GM19240 (cell line): Measurements from ENCODE around the gene GMCL2.
"Not testable (repeated sequence)": the region's sequence is repeated elsewhere in the genome, so short reads cannot be mapped to it uniquely, and the experiment has no call there.

Source experiments
- DNase-seq: peaks from one replicate; pipeline ENCODE4 v3.0.0; 2011; ENCODE audit warnings: low spot score; ENCODE audit not compliant: insufficient read length

Gene GMCL2

GRCh38 chr5:178206166-178207101 lies 19.3 kb upstream of the GMCL2 start:
- no peak for DNase-seq

GRCh38 chr5:178205749-178206047 lies 18.5 kb upstream of the GMCL2 start:
- no peak for DNase-seq

GRCh38 chr5:178204935-178205748 lies 18.0 kb upstream of the GMCL2 start:
- peak; percentile 91 for DNase-seq

- peak; percentile 93 for DNase-seq
These were observed 17.2 kb upstream of the GMCL2 start, which contains the start of gene HNRNPAB for GRCh38 chr5:178204182-178204934. TSS of gene HNRNPAB (plus strand) at chr5:178204533. CDS start at chr5:178204838, 305 bp downstream.

- DNase-seq = peak; percentile 38
These were observed 16.6 kb upstream of the GMCL2 start for GRCh38 chr5:178203670-178204181.

- no peak for DNase-seq
These were observed 15.4 kb upstream of the GMCL2 start for GRCh38 chr5:178202541-178202940.

GRCh38 chr5:178201927-178202235 lies 14.7 kb upstream of the GMCL2 start:
- no peak for DNase-seq

- no peak for DNase-seq
These were observed 14.2 kb upstream of the GMCL2 start for GRCh38 chr5:178201221-178201926.

GRCh38 chr5:178199581-178200434 lies 12.6 kb upstream of the GMCL2 start:
- no peak for DNase-seq

- no peak for DNase-seq
These were observed 11.5 kb upstream of the GMCL2 start for GRCh38 chr5:178198706-178199105.

- not testable (repeated sequence) for DNase-seq
These were observed 11.0 kb upstream of the GMCL2 start for GRCh38 chr5:178198151-178198550.

- DNase-seq = no peak
These were observed 9.8 kb upstream of the GMCL2 start for GRCh38 chr5:178196986-178197385.

GRCh38 chr5:178196281-178196812 lies 9.2 kb upstream of the GMCL2 start:
- no peak for DNase-seq

- no peak for DNase-seq
These were observed 6.9 kb upstream of the GMCL2 start for GRCh38 chr5:178194026-178194425.

GRCh38 chr5:178193251-178193809 lies 6.2 kb upstream of the GMCL2 start:
- DNase-seq = no peak

- DNase-seq = no peak
These were observed 5.6 kb upstream of the GMCL2 start for GRCh38 chr5:178192787-178193186.

- DNase-seq = no peak
These were observed 5.1 kb upstream of the GMCL2 start for GRCh38 chr5:178192244-178192643.

GRCh38 chr5:178191661-178192060 lies 4.5 kb upstream of the GMCL2 start:
- no peak for DNase-seq

- DNase-seq = no peak
These were observed 2.3 kb upstream of the GMCL2 start for GRCh38 chr5:178189433-178189832.
